ENCODE results near the gene KCNJ10. TPM values are rescaled to one million over a fixed set of nuclear protein-coding genes. Genes with fewer than 3 reads are reported as not detected.

KCNJ10 gene
- total RNA-seq, 2 experiments from 2014 or later, result 0.29 TPM; not detected in 1

- Histone ChIP-seq H3K4me3 (ENCODE audit: low read depth, low read length, poor library complexity, severe bottlenecking) (no peak overlapping the region), H4K20me1 (ENCODE audit: insufficient read depth, low read length) (no peaks in the 10 kb centered on the region), H3K27ac (ENCODE audit: low read depth, low read length, poor library complexity, severe bottlenecking) (no peak overlapping the region), H3K4me1 (ENCODE audit: insufficient read depth, low read length, poor library complexity, severe bottlenecking) (no peaks in the 10 kb centered on the region), H3K79me2 (ENCODE audit: insufficient read depth, low read depth, low read length) (no peaks in the 10 kb centered on the region), H2AFZ (ENCODE audit: low read length) (no peak overlapping the region), H3K9me3 (ENCODE audit: low read length) (no peaks in the 10 kb centered on the region), H3K4me2 (ENCODE audit: low read length) (no peak overlapping the region), H3K9me2 (ENCODE audit: insufficient read depth, low read length) (no peaks in the 10 kb centered on the region), H3K36me3 (ENCODE audit: insufficient read depth, low read length) (peaks cover 5% of the 10 kb centered on the region)
- POLR2A ChIA-PET, result interaction anchor here (1.2 to 2.5 kb wide), 2 partner anchors 19 to 28 kb away, joined by 3 to 7 read pairs; partner anchors contain the start of gene IGSF8
- TF ChIP-seq EZH2phosphoT487 (IDR thresholded peaks at IDR 0.05; ENCODE audit: borderline replicate concordance, low read depth, low read length), result no peak
- no peak for TF ChIP-seq CTCF (conservative IDR thresholded peaks at IDR 0.05; ENCODE audit: low read length)
- no TSS peak for BruUV-seq (replicated peaks)
- CTCF ChIA-PET (ENCODE audit: unreplicated experiment), result interaction anchor here (1.4 to 3.4 kb wide), 3 partner anchors 10 to 33 kb away, joined by 5 to 19 read pairs (median 6); partner anchors contain the start of gene KCNJ10
- no peak for DNase-seq (ENCODE audit: low spot score)
- intact Hi-C loops (cut with micrococcal nuclease; ENCODE audit: unreplicated experiment), result loop anchor here (2.0 to 5.0 kb wide), 2 partner anchors 47 to 143 kb away; partner anchors contain the start of gene PIGM
Observed at GRCh38 chr1:160079448-160079847, 9.5 kb upstream of the KCNJ10 start.

DNA sequence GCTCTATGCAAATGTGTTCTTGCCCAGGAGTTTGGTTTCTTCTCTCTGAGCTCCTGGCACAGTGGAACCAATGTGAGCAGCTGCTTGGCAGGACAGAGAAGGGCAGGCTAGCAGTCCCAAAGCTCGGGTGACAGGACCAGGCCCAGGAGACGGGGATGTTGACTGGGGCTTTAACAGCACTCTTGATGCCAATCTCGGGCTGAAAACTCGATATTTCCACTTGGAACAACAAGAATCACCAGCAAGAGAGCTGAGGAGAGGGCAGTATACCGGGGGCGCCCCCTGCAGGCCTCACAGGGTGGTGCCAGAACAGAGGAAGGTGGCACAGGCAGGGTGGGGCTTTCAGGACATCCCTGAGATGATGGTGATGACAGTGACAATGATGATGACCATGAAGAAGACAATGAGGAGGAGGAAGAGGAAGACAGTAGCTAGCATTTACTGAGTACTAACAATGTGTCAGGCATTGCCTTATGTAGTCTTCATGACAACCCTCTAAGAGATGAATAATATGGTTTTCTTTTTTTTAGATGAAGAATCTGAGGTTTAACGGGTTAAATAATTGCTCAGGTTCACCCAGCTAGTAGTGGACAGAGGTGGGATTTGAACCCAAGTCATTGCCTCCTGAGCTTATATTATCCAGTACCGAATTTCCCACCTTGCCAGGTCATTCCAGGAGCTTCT is 8.7 kb upstream of the KCNJ10 start:
- CTCF ChIA-PET (ENCODE audit: unreplicated experiment), result interaction anchor here (0.5 to 3.4 kb wide), 7 partner anchors 8 to 75 kb away, joined by 3 to 19 read pairs (median 6); partner anchors contain the start of gene KCNJ10
- Histone ChIP-seq H3K4me3 (ENCODE audit: low read depth, low read length, poor library complexity, severe bottlenecking) (no peak overlapping the region), H3K4me2 (ENCODE audit: low read length) (no peak overlapping the region)

More for the DNA sequence above, 8.7 kb upstream of the KCNJ10 start:
- Histone ChIP-seq H3K9me2 (ENCODE audit: insufficient read depth, low read length) (no peaks in the 10 kb centered on the region), H3K36me3 (ENCODE audit: insufficient read depth, low read length) (no peaks in the 10 kb centered on the region), H3K4me1 (ENCODE audit: insufficient read depth, low read length, poor library complexity, severe bottlenecking) (no peaks in the 10 kb centered on the region), H3K9me3 (ENCODE audit: low read length) (no peaks in the 10 kb centered on the region), H3K27ac (ENCODE audit: low read depth, low read length, poor library complexity, severe bottlenecking) (no peak overlapping the region), H4K20me1 (ENCODE audit: insufficient read depth, low read length) (no peaks in the 10 kb centered on the region), H3K79me2 (ENCODE audit: insufficient read depth, low read depth, low read length) (no peaks in the 10 kb centered on the region), H2AFZ (ENCODE audit: low read length) (no peak overlapping the region)
- DNase-seq (ENCODE audit: low spot score), result peak; percentile 56
- no peak for TF ChIP-seq EZH2phosphoT487 (IDR thresholded peaks at IDR 0.05; ENCODE audit: borderline replicate concordance, low read depth, low read length)
- TF ChIP-seq CTCF (conservative IDR thresholded peaks at IDR 0.05; ENCODE audit: low read length), result peak; percentile 97
- BruUV-seq (replicated peaks), result no TSS peak
- intact Hi-C loops (cut with micrococcal nuclease; ENCODE audit: unreplicated experiment), result loop anchor here (1.0 to 5.0 kb wide), 3 partner anchors 31 to 142 kb away; partner anchors contain the start of gene PIGM
- POLR2A ChIA-PET, result interaction anchor here (1.2 to 2.5 kb wide), 2 partner anchors 20 to 27 kb away, joined by 3 to 7 read pairs; partner anchors contain the start of gene IGSF8
